GDM1 (cell line): ENCODE results near the gene ANAPC2.

ENCODE experiments used
- DNase-seq: peaks from one replicate; lab custom pipeline; 2025; lab: John Stamatoyannopoulos, UW

ANAPC2 gene

DNA sequence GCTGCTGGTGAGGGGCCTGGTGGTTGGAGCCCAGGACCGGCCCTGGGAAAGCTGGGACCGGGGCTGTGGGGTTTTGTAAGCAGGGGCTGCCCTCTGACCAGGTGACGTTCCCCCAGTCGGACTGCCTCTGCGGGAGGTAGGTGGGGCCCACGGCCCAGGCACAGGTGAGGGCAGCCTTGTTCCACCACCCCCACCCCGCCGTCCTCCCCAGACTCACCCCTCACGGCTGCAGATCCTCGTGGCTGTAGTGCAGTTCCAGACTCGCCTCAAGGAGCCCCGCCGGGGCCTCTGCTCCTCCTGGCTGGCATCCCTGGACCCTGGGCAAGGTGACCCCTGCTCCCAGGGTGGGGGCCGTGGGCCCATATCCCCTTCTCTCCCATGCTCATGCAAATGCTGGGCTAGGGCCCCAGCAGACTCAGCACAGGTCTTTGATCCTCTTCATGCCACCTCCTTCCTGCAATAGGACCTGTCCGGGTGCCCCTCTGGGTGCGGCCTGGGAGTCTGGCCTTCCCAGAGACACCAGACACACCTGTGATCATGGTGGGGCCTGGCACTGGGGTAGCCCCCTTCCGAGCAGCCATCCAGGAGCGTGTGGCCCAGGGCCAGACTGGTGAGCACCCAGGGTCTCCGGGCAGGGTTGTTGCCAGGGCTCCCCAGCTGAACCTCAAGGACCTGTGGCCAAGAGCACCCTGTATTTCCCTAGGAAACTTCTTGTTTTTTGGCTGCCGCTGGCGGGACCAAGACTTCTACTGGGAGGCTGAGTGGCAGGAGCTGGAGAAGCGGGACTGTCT is 27.0 kb upstream of the ANAPC2 start:
- DNase-seq, result no peak

DNA sequence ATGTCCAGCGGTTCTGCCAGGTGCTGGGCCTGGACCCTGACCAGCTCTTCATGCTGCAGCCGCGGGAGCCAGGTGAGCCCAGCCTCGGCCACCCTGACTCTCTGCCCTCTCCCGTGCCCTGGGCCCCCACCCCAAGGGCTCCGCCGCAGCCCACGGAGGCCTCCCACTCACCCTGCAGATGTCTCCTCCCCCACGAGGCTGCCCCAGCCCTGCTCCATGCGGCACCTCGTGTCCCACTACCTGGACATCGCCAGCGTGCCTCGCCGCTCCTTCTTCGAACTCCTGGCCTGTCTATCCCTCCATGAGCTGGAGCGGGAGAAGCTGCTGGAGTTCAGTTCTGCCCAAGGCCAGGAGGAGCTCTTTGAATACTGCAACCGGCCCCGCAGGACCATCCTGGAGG is 26.3 kb upstream of the ANAPC2 start:
- no peak for DNase-seq

DNA sequence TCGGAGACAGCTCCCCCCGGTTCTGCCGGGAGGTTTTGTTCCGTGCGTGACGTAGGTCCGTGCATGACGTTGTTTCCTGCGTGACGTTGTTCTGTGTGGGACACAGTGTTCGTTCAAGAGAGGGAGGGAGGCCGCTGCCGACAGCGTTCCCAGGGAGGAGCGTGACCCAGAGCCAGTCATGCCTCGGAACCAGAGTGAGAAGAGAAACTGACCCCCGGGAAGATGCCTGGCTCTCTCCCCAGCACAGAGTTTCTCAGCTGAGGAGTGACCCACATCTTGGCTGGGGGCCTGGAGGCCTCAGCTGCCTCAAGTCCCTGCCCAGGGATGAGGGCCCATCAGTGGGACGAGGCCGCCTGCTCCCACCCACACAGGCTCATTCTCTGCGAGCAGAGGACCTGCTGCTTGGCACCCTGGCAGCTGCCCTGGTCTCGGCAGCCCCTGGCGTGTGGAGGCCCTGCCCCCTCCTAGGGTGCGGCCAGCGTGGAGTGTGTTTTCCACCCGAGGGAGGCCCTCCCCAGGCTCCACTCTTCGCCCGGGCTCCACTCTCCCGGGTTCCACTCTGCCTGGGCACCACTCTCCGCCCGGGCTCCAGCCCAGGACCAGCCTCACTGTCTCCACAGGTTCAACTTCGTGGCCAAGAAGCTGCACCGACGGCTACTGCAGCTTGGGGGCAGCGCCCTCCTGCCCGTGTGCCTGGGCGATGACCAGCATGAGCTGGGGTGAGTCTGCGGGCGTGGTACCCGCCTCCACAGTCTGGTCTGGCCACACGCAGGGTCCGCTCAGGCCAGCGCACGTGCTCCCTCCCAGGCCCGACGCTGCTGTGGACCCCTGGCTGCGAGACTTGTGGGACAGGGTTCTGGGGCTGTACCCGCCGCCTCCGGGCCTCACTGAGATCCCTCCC is 25.1 kb upstream of the ANAPC2 start:
- no peak for DNase-seq

DNA sequence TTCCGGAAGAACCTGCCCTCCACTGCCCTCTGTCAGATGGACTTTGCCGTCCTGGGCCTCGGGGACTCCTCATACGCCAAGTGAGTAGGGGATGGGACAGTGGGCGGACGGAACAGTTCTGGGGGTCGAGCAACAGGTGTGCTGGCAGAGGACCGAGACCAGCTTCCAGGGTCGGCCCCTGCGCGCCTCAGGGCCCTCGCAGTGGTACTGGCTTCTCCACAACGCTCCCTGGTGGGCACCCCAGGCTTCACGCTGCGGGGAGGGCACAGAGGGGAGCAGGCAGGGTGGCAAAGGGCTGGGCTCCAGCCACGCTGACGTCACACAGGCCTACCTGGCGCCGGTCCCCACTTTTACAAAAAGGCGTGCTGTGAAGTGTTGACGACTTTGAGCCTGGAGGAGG is 24.2 kb upstream of the ANAPC2 start:
- DNase-seq, result no peak

DNA sequence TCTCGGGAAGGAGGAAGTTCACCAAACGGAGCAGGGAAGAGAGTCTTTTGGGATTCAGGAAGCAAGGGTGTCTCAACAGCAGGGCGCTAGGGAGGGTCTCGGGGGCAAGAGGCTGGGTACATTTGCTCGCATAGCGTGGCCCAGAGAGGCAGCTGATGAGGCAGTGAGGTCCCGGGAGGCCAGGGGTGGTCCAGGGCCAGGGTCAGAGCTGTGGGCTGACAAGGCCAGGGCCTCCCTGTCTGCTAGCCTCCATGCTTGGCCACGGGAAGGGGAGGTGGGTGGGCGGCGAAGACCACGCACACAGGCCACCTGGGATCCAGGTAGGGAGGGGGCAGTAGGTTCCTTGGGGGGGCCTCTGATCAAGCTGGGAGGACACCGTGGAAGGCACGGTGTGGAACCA is 23.2 kb upstream of the ANAPC2 start:
- DNase-seq, result no peak

DNA sequence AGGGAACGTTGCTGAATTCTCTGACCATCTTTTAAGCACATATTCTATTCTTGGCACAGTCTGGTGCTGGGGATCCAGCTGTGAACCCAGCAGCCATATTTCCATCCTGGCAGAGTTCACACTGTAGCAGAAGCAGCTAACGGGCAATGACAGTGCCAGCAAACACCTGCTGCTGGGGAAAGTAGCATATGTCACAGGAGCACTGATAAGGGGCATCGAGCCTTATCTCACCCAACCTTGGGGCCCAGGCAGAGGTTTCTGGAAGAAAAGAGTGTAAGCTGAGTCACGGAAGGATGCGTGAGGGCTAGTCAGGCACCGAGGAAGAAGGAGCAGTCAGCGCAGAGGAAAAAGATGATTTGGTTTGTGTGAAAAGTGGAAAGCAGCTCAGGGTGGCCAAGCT is 18.2 kb upstream of the ANAPC2 start:
- DNase-seq, result no peak

DNA sequence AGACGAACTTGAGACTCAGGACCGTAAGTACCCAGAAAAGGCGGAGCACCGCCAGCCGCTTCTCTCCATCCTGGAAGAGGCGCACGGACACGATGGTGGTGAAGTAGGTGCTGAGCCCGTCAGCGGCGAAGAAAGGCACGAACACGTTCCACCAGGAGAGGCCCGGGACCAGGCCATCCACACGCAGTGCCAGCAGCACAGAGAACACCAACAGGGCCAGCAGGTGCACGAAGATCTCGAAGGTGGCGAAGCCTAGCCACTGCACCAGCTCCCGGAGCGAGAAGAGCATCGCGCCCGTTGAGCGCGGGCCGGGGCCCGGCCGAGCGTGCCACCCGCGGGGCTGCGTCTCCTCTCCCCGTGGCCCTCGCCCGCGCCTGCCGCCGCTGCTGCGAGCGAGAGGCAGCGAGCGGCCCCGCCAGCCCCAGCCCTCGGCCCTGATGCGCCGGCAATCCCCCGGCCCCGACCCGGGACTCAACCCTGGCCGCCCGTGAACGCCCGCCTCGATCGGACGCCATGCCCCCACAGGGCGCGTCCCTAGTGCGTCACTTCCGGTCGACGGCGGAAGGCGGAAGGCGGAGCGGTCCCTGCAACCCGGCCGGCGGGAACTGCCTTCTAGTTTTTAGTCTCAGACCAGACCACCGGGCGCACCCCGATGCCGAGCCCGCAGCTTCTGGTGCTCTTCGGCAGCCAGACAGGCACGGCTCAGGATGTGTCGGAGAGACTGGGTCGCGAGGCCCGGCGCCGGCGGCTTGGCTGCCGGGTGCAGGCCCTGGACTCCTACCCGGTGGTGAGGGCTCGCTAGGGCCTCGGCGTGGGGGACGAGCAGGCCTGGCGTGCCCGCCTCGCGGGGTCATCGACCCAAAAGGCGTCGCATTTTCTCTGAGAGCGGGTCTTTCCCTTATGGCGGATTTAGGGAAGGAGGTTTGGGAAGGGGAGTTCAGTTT is 17.0 kb upstream of the ANAPC2 start, which contains the start of the genes NDOR1 and TMEM203:
TSS of gene NDOR1 (plus strand) at position 575 of the 944 bp plus-strand sequence. CDS start at position 653, 78 bp downstream.
TSS of gene TMEM203 (minus strand) at position 523 of the 944 bp plus-strand sequence. CDS start at position 289, 234 bp downstream.
- DNase-seq, result peak; percentile 64

DNA sequence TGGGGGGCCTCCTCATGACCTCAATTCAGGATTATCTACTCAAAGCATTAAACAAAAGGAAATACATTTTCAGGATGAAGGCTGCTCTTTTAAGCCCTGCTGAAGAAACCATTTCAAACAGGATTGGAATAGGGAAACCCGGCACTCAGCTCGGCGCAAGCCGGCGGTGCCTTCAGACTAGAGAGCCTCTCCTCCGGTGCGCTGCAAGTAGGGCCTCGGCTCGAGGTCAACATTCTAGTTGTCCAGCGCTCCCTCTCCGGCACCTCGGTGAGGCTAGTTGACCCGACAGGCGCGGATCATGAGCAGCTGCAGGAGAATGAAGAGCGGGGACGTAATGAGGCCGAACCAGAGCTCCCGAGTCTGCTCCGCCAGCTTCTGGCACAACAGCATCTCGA is 16.4 kb upstream of the ANAPC2 start:
- no peak for DNase-seq

DNA sequence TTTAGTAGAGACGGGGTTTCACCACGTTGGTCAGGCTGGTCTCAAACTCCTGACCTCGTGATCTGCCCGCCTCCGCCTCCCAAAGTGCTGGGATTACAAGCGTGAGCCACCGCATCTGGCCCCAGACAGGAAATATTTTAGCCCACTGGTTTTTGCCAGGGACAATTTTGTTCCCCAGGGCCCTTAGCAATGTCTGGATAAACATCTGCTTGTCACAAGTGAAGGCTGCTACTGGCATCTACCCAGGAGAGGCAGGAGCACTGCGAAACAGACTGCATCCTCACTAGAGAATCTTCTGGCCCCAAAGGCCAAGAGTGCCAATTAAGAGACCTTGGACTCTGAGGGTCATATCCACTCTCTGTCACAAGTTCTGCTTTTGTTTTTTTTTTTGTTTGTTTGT is 14.6 kb upstream of the ANAPC2 start:
- no peak for DNase-seq

DNA sequence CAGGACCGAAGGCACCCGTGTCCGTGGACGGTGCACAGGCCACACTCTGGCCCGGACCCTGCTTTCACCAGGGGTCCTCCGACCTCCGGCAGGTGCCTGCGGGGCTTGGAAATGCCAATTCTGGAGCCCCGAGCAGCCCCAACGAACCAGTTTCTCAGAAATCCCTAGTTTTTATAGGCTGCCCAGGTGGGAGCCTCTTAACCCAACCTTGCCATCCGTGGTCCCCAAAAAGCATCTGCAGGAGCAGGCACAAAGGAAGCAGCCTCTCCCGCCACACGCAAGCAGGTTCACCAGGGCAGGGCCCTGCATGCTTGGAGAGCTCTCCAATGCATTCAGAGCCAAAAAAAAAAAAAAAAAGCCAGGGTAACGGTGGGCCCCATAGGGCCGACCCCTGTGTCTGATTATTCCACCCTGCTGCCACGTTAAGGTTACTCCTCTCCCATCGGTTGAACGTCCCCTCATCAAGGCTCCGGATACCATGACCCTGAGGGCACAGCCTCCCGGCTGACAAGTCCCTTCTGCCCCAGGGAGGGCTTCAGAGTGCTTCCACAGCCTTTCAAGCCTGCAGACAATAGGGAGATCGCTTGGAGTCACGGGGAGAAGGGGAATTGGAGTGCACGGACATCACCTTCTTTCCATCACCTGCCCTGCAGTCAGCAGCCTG is 13.0 kb upstream of the ANAPC2 start:
- no peak for DNase-seq

DNA sequence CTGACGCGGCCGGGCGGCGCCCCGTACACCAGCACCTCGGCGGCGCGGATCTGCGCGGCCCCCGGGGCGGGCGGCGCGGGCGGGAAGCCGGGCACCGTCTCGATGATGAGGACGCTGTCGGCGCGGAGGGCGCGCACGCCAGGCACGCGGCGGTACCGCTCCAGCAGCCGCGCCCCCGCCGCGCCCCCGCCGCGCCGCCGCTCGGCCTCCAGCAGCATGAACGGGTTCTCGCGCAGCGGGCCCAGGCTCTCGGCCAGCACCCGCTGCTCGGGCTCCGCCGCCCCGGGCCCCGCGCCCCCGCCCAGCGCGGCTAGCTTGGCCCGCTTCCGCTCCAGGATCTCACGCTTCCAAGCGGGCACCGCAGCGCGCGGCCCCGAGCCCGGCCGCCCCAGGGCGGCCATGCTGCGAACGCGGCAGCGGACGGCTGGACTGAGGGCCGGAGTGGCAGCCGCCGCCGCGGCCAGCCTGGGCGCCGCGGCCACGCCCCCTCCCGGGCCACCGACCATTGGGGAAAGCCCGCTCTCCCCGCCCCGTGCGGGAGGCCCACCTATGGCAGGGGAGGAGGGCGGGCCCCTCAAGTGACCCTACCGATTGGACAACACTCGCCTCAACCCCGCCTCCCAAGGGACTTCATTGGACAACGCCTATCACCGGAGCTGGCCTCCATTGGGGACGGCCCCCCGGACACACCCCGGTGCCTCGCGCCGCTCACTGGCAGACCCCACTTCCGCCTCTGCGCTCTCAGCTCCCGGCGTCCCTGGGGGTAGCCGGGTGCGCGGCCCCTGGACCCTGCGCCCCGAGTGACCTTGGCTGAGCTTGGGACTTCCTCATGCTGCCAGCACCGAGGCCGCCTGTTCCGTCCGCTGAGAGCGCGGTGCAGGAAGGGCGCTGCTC is 12.2 kb upstream of the ANAPC2 start, which contains the start of gene TPRN:
TSS of gene TPRN (minus strand) at position 431 of the 894 bp plus-strand sequence. CDS start at position 401, 30 bp downstream.
- peak; percentile 97 for DNase-seq

DNA sequence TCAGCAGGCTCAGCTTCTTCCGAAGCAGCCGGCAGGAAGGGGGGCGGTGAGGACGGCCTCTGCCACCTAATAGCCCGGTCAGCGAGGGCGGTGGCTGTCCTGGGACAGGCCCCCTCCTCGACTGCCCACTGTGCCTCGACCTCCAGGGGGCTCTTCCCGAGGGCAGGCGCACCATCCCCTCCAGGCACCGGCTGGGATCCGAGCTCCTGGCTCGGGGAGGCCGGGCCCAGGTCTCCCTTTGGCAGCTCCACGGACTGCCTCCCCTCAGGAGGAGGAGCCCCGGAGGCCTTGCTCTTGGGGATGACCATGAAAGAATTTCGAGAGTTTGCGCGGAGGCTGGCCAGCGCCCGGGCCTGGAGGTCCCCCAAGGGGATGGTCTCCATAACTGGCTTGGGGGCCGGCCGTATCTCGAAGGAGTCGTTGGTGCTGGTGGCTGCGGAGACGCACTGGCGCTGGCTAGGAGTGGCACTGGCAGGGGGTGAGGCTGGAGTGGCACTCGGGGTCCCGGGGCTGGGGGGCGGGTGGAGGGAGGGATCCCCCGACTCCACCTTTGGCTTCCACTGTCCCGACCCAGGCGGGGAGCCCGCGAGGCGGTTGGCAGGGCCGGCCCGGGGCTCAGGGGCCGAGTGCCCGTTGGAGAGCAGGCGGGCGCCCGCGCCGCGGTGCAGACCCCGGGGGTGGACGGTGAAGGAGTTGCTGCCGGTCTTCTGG is 11.2 kb upstream of the ANAPC2 start:
- no peak for DNase-seq

DNA sequence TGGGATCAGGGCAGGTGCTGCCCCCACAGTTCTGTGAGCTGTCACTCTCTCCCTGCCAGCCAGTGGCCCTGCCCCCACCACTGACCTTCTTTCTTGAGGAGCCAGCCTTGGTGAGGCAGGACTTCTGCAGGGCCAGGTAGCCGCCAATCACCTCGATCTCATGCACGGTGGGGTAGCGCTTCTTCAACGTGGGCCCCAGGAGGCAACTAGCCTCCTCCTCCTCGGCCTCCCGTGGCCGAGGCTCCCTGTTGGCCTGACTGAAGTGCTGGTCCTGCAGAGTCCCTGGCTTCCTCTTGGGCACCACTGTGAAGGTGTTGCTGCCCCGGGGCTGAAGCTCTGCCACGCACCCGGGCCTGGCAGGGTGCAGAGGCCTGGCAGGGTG is 10.5 kb upstream of the ANAPC2 start:
- DNase-seq, result no peak

DNA sequence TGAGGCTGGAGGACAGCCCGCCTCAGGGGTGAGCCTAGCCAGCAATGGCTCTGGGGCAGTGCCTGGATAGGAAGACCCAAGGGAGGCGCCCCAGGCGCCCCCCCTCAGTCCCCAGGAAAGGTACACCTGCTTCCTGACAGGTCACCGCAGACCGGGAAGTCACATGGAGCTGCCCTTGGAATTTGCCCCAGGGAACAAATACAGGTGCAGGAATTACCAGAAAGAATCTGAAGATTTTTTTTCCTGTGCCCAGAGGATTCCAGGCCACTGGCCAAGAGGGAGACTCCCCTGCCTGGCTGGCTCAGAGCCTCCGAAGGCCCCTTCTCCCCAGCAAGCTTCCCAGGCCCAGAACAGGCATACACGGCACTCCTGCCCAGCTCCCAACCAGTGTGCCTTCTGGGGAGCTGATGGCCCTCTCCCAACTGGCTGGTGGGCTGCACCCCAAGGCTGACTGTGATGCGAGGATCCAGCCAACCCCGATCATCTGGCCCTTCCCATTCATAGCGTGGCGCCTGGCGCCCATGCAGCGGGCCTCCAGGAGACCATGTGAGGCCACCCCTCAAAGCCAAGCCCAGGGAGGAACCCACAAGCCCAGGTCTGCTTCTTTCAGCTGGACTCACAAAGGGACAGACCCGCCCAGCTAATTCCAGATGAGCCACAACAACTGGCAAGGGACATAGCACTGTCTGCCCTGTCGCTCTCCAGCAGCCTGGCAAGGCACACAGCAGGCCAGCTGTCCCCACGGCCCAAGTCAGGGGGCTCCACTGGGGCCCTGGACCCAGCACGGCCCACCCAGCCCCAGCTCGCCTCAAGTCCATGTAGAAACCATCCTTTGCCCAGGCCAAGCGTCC is 9.9 kb upstream of the ANAPC2 start:
- no peak for DNase-seq

DNA sequence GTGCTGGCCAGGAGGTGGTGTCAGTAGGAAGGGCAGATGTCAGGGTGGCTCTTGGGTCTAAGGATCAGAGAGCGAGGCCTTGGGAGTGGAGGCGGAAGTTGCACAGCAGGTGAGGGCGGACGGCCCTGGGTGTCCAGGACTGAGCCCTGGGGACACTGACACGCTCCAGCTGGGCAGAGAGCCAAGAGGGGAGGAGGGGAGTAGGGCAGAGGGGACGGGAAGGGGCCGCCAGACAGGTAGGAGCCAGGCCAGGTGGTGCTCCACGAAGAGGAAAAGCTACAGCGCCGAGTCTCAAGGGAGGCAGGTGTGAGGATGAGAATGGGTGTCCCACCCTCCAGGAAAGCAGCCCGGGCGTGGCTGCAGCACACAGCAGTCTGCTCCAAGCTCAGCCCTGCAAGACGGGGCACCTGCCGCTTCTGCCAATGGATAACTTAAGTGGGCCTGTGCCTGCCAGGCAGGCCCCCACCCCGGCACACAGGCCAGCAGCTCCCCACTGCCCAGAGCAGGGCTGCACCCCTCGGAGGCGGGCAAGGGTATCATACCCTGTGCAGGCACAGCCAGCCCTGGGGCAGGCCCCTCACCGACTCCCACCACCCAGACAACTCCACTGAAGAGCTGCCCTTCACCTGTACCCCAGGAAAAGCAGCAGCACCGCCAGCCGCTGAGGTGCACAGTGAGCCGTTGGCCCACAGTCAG is 7.3 kb upstream of the ANAPC2 start:
- no peak for DNase-seq

DNA sequence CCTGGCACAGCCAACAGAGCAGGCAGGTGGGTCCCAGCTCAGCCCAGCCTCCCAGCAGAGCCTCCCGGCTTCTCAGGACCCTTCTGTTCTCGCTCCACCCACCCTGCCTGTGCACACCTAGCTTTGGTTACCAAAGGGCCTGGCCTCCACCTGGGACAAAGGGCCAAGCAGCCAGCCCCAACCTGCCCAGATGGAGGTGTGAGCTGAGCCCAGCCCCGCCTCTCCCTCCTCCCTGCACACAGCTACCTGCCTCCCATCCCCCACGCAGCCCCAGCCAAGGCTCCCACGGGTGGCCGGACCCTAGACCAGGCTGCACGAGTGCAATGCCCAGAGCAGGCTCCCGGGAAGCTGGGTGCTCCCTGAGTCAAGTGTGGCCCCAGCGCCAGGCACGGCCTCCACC is 6.5 kb upstream of the ANAPC2 start:
- no peak for DNase-seq

DNA sequence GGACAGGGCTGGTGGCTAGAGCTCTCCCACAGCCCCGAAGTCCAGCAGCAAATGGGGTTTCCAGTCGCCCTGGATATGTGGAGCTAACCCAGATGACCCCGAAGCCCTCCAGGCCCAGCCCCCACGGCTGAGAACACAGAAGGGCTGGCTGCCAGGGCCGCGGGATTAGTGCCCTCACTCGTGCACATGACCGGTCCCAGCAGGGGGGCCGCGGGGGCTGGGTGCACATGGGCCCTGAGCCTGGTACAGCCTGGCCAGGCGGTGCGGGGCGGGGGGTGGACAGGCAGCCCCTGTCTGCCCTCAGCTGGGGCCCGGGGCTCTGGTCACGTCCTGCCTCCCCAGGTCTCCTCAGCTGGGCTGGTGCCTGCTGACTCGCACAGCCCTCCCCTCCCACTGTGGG is 6.0 kb upstream of the ANAPC2 start:
- DNase-seq, result no peak

DNA sequence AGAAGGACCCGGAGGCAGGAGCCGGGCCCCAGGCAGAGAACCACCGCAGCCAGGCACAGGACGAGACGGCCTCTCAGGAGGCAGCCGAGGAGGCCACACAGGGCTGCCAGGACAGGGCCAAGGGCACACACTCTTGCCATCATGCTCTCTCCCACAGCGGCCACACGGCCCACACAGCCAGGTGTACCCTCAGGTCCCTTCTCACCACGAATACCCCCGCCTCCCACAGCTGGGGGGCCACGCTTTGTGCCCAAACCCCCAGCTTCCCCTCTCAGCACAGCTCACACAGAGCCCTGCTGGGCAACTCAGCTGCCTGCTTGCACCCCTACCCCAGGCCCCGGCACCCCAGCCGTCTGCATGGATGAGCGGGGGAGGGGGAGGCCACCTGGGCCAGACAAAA is 5.4 kb upstream of the ANAPC2 start:
- no peak for DNase-seq
